ENCODE data around the gene C4B. TPM values are rescaled to one million over a fixed set of nuclear protein-coding genes. Genes with fewer than 3 reads are reported as not detected.

The C4B gene
- total RNA-seq, 4 donors from 2014 or later, result 2.2 to 7.4 (median 5.2) TPM

- H3K27me3 ChIP-seq, result peaks cover 0 to 20% (median 0%) of the 10 kb centered on the region in 4 donors
- DNase-seq, result no peak
- H3K36me3 ChIP-seq, result peaks cover 0 to 18% (median 0%) of the 10 kb centered on the region in 3 donors
- H3K4me1 ChIP-seq, result peaks cover 0 to 67% (median 33%) of the 10 kb centered on the region in 3 donors
- TF ChIP-seq POLR2A (IDR thresholded peaks at IDR 0.05) (no peak), CTCF (IDR thresholded peaks at IDR 0.05) (no peak)
- no peak overlapping the region for H3K4me3 ChIP-seq
- no peaks in the 10 kb centered on the region for H3K9me3 ChIP-seq
- intact Hi-C loops (cut with DNase I), result no loop called here
- peak overlapping the region in 3 of 4 donors; percentile 55 to 83 (median 74) for H3K27ac ChIP-seq
- WGBS, 2 donors, result 27 to 43% methylated on average over 11 to 12 of the region's 22 CpGs
Observed at GRCh38 chr6:32081168-32081990, 66.8 kb downstream of the C4B start.

- peaks cover 0 to 18% (median 0%) of the 10 kb centered on the region in 3 donors for H3K36me3 ChIP-seq
- peak overlapping the region; percentile 38 to 83 (median 64) for H3K27ac ChIP-seq
- intact Hi-C loops (cut with DNase I), result no loop called here
- H3K4me3 ChIP-seq, result no peak overlapping the region
- H3K4me1 ChIP-seq, result peaks cover 10 to 67% (median 31%) of the 10 kb centered on the region in 3 donors
- 65 to 66% methylated on average over 5 of the region's 6 CpGs for WGBS, 2 donors
- H3K27me3 ChIP-seq, result peaks cover 0 to 31% (median 0%) of the 10 kb centered on the region in 4 donors
- TF ChIP-seq CTCF (IDR thresholded peaks at IDR 0.05), result no peak
- no peak for TF ChIP-seq POLR2A (IDR thresholded peaks at IDR 0.05)
- H3K9me3 ChIP-seq, result no peaks in the 10 kb centered on the region
- no peak for DNase-seq
Observed at GRCh38 chr6:32082478-32082877, 67.9 kb downstream of the C4B start.

GRCh38 chr6:32082935-32083334 lies 68.3 kb downstream of the C4B start:
- TF ChIP-seq CTCF (IDR thresholded peaks at IDR 0.05), result no peak
- TF ChIP-seq POLR2A (IDR thresholded peaks at IDR 0.05), result no peak
- DNase-seq, result no peak
- Histone ChIP-seq H3K27me3 (peaks cover 0 to 35% (median 0%) of the 10 kb centered on the region in 4 donors), H3K9me3 (no peaks in the 10 kb centered on the region), H3K4me1 (peaks cover 14 to 69% (median 35%) of the 10 kb centered on the region in 3 donors), H3K36me3 (peaks cover 0 to 18% (median 0%) of the 10 kb centered on the region in 3 donors), H3K4me3 (no peak overlapping the region), H3K27ac (peak overlapping the region; percentile 41 to 83 (median 64))
- intact Hi-C loops (cut with DNase I), result no loop called here
- 52 to 55% methylated on average over 9 of the region's 9 CpGs for WGBS, 2 donors

- 85 to 87% methylated on average over 8 to 10 of the region's 22 CpGs for WGBS, 2 donors
- intact Hi-C loops (cut with DNase I), result no loop called here
- Histone ChIP-seq H3K36me3 (peaks cover 0 to 11% (median 0%) of the 10 kb centered on the region in 3 donors), H3K27me3 (peaks cover 0 to 37% (median 0%) of the 10 kb centered on the region in 4 donors), H3K4me3 (no peak overlapping the region), H3K9me3 (no peaks in the 10 kb centered on the region), H3K4me1 (peaks cover 15 to 77% (median 36%) of the 10 kb centered on the region in 3 donors), H3K27ac (peak overlapping the region; percentile 16 to 83 (median 58))
- DNase-seq, result no peak
- no peak for TF ChIP-seq POLR2A (IDR thresholded peaks at IDR 0.05)
- no peak for TF ChIP-seq CTCF (IDR thresholded peaks at IDR 0.05)
Observed at GRCh38 chr6:32083812-32084768, 69.5 kb downstream of the C4B start.

All from esophagus squamous epithelium (tissue), 5 donors.